H9 (cell line): ENCODE data around the gene CFAP100. TPM values are rescaled to one million over a fixed set of nuclear protein-coding genes. Genes with fewer than 3 reads are reported as not detected.

Experiments
- DNase-seq: peaks from one replicate; pipeline ENCODE4 v3.0.0-alpha.2; 2017
- H2AFZ ChIP-seq: one replicate; pipeline ENCODE4 v1.6.1; 2013; ENCODE audit warnings: mild to moderate bottlenecking, low read length, control low read depth, moderate library complexity
- H2AK5ac ChIP-seq: 2 replicates; pipeline ENCODE4 v1.6.1; 2013; ENCODE audit warnings: low read length, control low read depth, mixed read lengths; ENCODE audit not compliant: insufficient read length
- H2BK120ac ChIP-seq: one replicate; pipeline ENCODE4 v1.6.1; 2013; ENCODE audit warnings: low read depth, mild to moderate bottlenecking, low read length, control low read depth, inconsistent platforms; ENCODE audit not compliant: poor library complexity, severe bottlenecking
- H2BK12ac ChIP-seq: 2 replicates; pipeline ENCODE4 v1.6.1; 2013; ENCODE audit warnings: low read length, control low read depth, mixed read lengths, low read depth; ENCODE audit not compliant: insufficient read length
- H2BK15ac ChIP-seq: 2 replicates; pipeline ENCODE4 v1.6.1; 2013; ENCODE audit warnings: low read depth, low read length, control low read depth
- H2BK20ac ChIP-seq: one replicate; pipeline ENCODE4 v1.6.1; 2013; ENCODE audit warnings: low read depth, mild to moderate bottlenecking, low read length, control low read depth, inconsistent platforms; ENCODE audit not compliant: poor library complexity, severe bottlenecking
- H2BK5ac ChIP-seq: 2 replicates; pipeline ENCODE4 v1.6.1; 2013; ENCODE audit warnings: low read length, control low read depth, mixed read lengths; ENCODE audit not compliant: insufficient read length
- H3K14ac ChIP-seq: 2 replicates; pipeline ENCODE4 v1.6.1; 2013; ENCODE audit warnings: low read length, control low read depth; ENCODE audit not compliant: insufficient read depth
- H3K18ac ChIP-seq: 2 replicates; pipeline ENCODE4 v1.6.1; 2013; ENCODE audit warnings: low read depth, mild to moderate bottlenecking, mixed read lengths, low read length, control low read depth; ENCODE audit not compliant: insufficient read length
- H3K23ac ChIP-seq: 2 replicates; pipeline ENCODE4 v1.6.1; 2013; ENCODE audit warnings: low read length, control low read depth, mixed read lengths, low read depth; ENCODE audit not compliant: insufficient read length
- H3K23me2 ChIP-seq: 2 replicates; pipeline ENCODE4 v1.6.1; 2013; ENCODE audit warnings: low read depth, mild to moderate bottlenecking, mixed read lengths, low read length, control low read depth; ENCODE audit not compliant: insufficient read length, poor library complexity, severe bottlenecking
- H3K27ac ChIP-seq: 2 replicates; pipeline ENCODE4 v1.5.1; 2013; ENCODE audit warnings: low read length, control low read depth, mixed read lengths, low read depth; ENCODE audit not compliant: insufficient read length
- H3K27me3 ChIP-seq: 2 replicates; pipeline ENCODE4 v1.6.1; 2013; ENCODE audit warnings: low read length, control low read depth, inconsistent platforms; ENCODE audit not compliant: insufficient read depth
- H3K4ac ChIP-seq: 2 replicates; pipeline ENCODE4 v1.6.1; 2013; ENCODE audit warnings: low read depth, mild to moderate bottlenecking, control low read depth, inconsistent platforms, low read length, moderate library complexity
- H3K4me1 ChIP-seq: 2 replicates; pipeline ENCODE4 v1.6.1; 2013; ENCODE audit warnings: low read length, control low read depth, inconsistent platforms; ENCODE audit not compliant: insufficient read depth
- H3K4me2 ChIP-seq: 2 replicates; pipeline ENCODE4 v1.6.1; 2013; ENCODE audit warnings: low read length, control low read depth, mixed read lengths; ENCODE audit not compliant: insufficient read length, insufficient read depth
- H3K56ac ChIP-seq: 2 replicates; pipeline ENCODE4 v1.6.1; 2013; ENCODE audit warnings: low read depth, mild to moderate bottlenecking, mixed read lengths, low read length, control low read depth; ENCODE audit not compliant: insufficient read length
- H3K79me1 ChIP-seq: 2 replicates; pipeline ENCODE4 v1.6.1; 2013; ENCODE audit warnings: low read depth, mild to moderate bottlenecking, moderate library complexity, low read length, control low read depth, inconsistent platforms; ENCODE audit not compliant: insufficient read depth, poor library complexity, severe bottlenecking
- H3K79me2 ChIP-seq: 2 replicates; pipeline ENCODE4 v1.6.1; 2013; ENCODE audit warnings: low read length, control low read depth, inconsistent platforms; ENCODE audit not compliant: insufficient read depth
- H3K9ac ChIP-seq: 2 replicates; pipeline ENCODE4 v1.6.1; 2013; ENCODE audit warnings: low read length, control low read depth, mixed read lengths; ENCODE audit not compliant: insufficient read length; ENCODE audit errors: extremely low read depth
- H3K9me3 ChIP-seq: one replicate; pipeline ENCODE4 v1.6.1; 2013; ENCODE audit warnings: low read depth, low read length, inconsistent platforms; ENCODE audit not compliant: control insufficient read depth
- H3T11ph ChIP-seq: one replicate; pipeline ENCODE4 v1.6.1; 2013; ENCODE audit warnings: mild to moderate bottlenecking, low read length, control low read depth, inconsistent platforms
- H4K20me1 ChIP-seq: one replicate; pipeline ENCODE4 v1.6.1; 2013; ENCODE audit not compliant: control insufficient read depth, insufficient read length, insufficient read depth
- H4K5ac ChIP-seq: 2 replicates; pipeline ENCODE4 v1.6.1; 2013; ENCODE audit warnings: low read depth, mild to moderate bottlenecking, mixed read lengths, low read length, control low read depth; ENCODE audit not compliant: insufficient read length
- H4K8ac ChIP-seq: replicated peaks from 2 replicates; pipeline ENCODE4 v1.6.1; 2013; ENCODE audit warnings: low read length, control low read depth, mixed read lengths, low read depth; ENCODE audit not compliant: insufficient read length
- H4K91ac ChIP-seq: 2 replicates; pipeline ENCODE4 v1.6.1; 2013; ENCODE audit warnings: low read depth, mild to moderate bottlenecking, moderate library complexity, mixed read lengths, low read length, control low read depth; ENCODE audit not compliant: insufficient read length
- H3K27ac Mint-ChIP-seq, 3 experiments: 2 replicates in 2 of 3; 3 replicates in 1 of 3; pipeline ENCODE4 v1.8.0; 2020 to 2021; ENCODE audit warnings: mixed read lengths in 3 of 3, mild to moderate bottlenecking in 1 of 3, moderate library complexity in 1 of 3
- H3K27me3 Mint-ChIP-seq: 2 replicates; pipeline ENCODE4 v1.8.0; 2021; ENCODE audit warnings: low read depth, mild to moderate bottlenecking, moderate library complexity, mixed read lengths
- H3K36me3 Mint-ChIP-seq, 3 experiments: 2 replicates in 2 of 3; 3 replicates in 1 of 3; pipeline ENCODE4 v1.8.0; 2020 to 2021; ENCODE audit warnings: low read depth in 3 of 3, mixed read lengths in 3 of 3; ENCODE audit not compliant: insufficient read depth in 1 of 3
- H3K4me1 Mint-ChIP-seq, 2 experiments: 2 replicates each; pipeline ENCODE4 v1.8.0; 2020; ENCODE audit warnings: mixed read lengths in 2 of 2
- H3K4me3 Mint-ChIP-seq, 2 experiments: 2 replicates in 1 of 2; 3 replicates in 1 of 2; pipeline ENCODE4 v1.8.0; 2020 to 2021; ENCODE audit warnings: mild to moderate bottlenecking in 2 of 2, mixed read lengths in 2 of 2, moderate library complexity in 1 of 2
- H3K9me3 Mint-ChIP-seq, 2 experiments: 2 replicates in 1 of 2; 3 replicates in 1 of 2; pipeline ENCODE4 v1.8.0; 2020; ENCODE audit warnings: mild to moderate bottlenecking in 2 of 2, mixed read lengths in 2 of 2, moderate library complexity in 1 of 2
- WGBS: extraction: QIAGEN DNeasy Blood & Tissue Kit; methylation state at CpG from one replicate; pipeline ENCODE4 v1.1.7; 2013; ENCODE audit warnings: missing lambda C conversion rate, low lambda C conversion rate, mixed read lengths; ENCODE audit not compliant: insufficient read length; ENCODE audit errors: extremely low coverage; 5-methylcytosine and 5-hydroxymethylcytosine counted together
- total RNA-seq: library from RNA; stranded (reverse); gene quantifications from 2 replicates; pipeline ENCODE4 v1.2.1, GENCODE V29; 2021
- TF ChIP-seq, protein P1 (sequence below): fragments of 200-600 bp; sonication (generic); conservative IDR thresholded peaks from 3 replicates; pipeline ENCODE4 v1.8.0; 2021; ENCODE audit warnings: antibody characterized with exemption, mild to moderate bottlenecking

CFAP100 gene
- total RNA-seq, 1 experiment from 2014 or later, result 0.44 TPM

DNA sequence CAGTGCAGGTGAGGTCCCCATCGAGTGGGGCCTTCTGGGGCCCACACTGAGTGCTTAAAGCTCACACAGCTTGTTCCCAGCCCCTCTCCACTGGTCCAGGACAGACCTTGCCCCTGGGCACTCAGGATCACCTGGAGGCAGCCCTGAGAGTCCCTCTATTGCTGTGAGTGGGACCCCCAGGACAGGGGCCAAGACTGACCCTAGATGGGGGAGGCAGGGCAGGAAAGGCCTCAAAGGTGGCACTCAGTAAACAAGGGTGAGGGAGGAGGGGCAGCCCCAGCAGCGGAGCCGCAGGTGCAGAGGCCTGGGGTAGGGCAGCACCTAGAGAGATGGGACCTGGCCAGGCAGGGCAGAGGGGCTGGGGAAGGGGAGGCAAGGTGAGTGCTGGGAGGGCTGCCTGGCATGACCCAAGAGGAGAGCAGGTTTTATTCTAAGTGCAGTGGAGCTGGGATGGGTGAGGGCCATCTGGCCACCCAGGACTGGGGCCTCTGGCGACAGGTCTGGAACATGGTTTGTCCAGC is 27.9 kb downstream of the CFAP100 start:
- Histone ChIP-seq H2BK120ac (no peak overlapping the region), H4K5ac (no peak overlapping the region), H3K18ac (no peak overlapping the region), H3T11ph (no peak overlapping the region), H3K9ac (no peak overlapping the region), H3K27ac (no peak overlapping the region), H2BK15ac (no peak overlapping the region), H3K14ac (peak overlapping the region; percentile 37; the same call in 1 of the 2 replicates), H3K23ac (no peak overlapping the region), H4K8ac (no peak overlapping the region), H3K27me3 (no peaks in the 10 kb centered on the region), H2AFZ (no peak overlapping the region), H3K79me2 (no peaks in the 10 kb centered on the region), H3K4me2 (no peak overlapping the region), H2BK20ac (no peak overlapping the region), H2BK12ac (no peak overlapping the region), H4K20me1 (peaks cover 3% of the 10 kb centered on the region), H3K4me1 (peaks cover 5% of the 10 kb centered on the region; the same call in 1 of the 2 replicates), H3K56ac (no peak overlapping the region), H3K9me3 (peaks cover 3% of the 10 kb centered on the region), H2BK5ac (no peak overlapping the region), H3K23me2 (no peaks in the 10 kb centered on the region), H4K91ac (no peak overlapping the region), H2AK5ac (no peak overlapping the region), H3K4ac (no peak overlapping the region), H3K79me1 (no peaks in the 10 kb centered on the region)
- DNase-seq, result no peak
- peaks cover 4 to 10% (median 10%) of the 10 kb centered on the region in 3 experiments for H3K36me3 Mint-ChIP-seq
- peaks cover 12 to 13% of the 10 kb centered on the region in 2 experiments for H3K4me1 Mint-ChIP-seq
- H3K27ac Mint-ChIP-seq, result no peak overlapping the region
- no CpG with 5 or more reads among the region's 4 CpGs for WGBS
- TF ChIP-seq, protein P1, sequence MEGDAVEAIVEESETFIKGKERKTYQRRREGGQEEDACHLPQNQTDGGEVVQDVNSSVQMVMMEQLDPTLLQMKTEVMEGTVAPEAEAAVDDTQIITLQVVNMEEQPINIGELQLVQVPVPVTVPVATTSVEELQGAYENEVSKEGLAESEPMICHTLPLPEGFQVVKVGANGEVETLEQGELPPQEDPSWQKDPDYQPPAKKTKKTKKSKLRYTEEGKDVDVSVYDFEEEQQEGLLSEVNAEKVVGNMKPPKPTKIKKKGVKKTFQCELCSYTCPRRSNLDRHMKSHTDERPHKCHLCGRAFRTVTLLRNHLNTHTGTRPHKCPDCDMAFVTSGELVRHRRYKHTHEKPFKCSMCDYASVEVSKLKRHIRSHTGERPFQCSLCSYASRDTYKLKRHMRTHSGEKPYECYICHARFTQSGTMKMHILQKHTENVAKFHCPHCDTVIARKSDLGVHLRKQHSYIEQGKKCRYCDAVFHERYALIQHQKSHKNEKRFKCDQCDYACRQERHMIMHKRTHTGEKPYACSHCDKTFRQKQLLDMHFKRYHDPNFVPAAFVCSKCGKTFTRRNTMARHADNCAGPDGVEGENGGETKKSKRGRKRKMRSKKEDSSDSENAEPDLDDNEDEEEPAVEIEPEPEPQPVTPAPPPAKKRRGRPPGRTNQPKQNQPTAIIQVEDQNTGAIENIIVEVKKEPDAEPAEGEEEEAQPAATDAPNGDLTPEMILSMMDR, result no peak
- peaks cover 15 to 20% of the 10 kb centered on the region in 2 experiments for H3K9me3 Mint-ChIP-seq
- no peak overlapping the region for H3K4me3 Mint-ChIP-seq
- H3K27me3 Mint-ChIP-seq, result peaks cover 5% of the 10 kb centered on the region
